Activated CD4-positive, alpha-beta memory T cell treated with anti-CD3 and anti-CD28 coated beads for 36 hours (primary cell): ENCODE data around the gene MYRIP. TPM values are rescaled to one million over a fixed set of nuclear protein-coding genes. Genes with fewer than 3 reads are reported as not detected.
"Not testable (repeated sequence)": the region's sequence is repeated elsewhere in the genome, so short reads cannot be mapped to it uniquely, and the experiment has no call there.

Experiments used
- CTCF ChIA-PET: fragments of 350-600 bp; sonication (Branson Sonifier 250); formaldehyde crosslinking; loops from one replicate; lab custom pipeline; 2021; ENCODE audit warnings: antibody characterized with exemption, inconsistent platforms; lab: Charles Lee
- POLR2A ChIA-PET: fragments of 350-600 bp; sonication (Branson Sonifier 250); formaldehyde crosslinking; loops from one replicate; lab custom pipeline; 2021; ENCODE audit warnings: antibody characterized with exemption; lab: Charles Lee
- DNase-seq: peaks from one replicate; pipeline ENCODE4 v3.0.0-alpha.2; 2020
- H3K27ac Mint-ChIP-seq: one replicate; pipeline ENCODE4 v1.8.0; 2021; ENCODE audit warnings: mixed read lengths
- H3K27me3 Mint-ChIP-seq: one replicate; pipeline ENCODE4 v1.8.0; 2021; ENCODE audit warnings: mixed read lengths
- H3K36me3 Mint-ChIP-seq: one replicate; pipeline ENCODE4 v1.8.0; 2021; ENCODE audit warnings: mixed read lengths
- H3K4me1 Mint-ChIP-seq: one replicate; pipeline ENCODE4 v1.8.0; 2021; ENCODE audit warnings: low read depth, mixed read lengths
- H3K4me3 Mint-ChIP-seq: one replicate; pipeline ENCODE4 v1.8.0; 2021; ENCODE audit warnings: mild to moderate bottlenecking, mixed read lengths
- H3K9me3 Mint-ChIP-seq: one replicate; pipeline ENCODE4 v1.8.0; 2021; ENCODE audit warnings: mixed read lengths
- intact Hi-C: fragments of 100-400 bp; cut with micrococcal nuclease; formaldehyde crosslinking; loops from one replicate; pipeline ENCODE4 v1.15.1; 2023
- total RNA-seq, 2 experiments: library from RNA; stranded (reverse); gene quantifications; one replicate each; pipeline ENCODE4 v1.2.3, GENCODE V29; 2021

MYRIP gene
- not detected for total RNA-seq

GRCh38 chr3:39809181-39809994 lies at the start of gene MYRIP:
MYRIP (plus strand) TSS chr3:39809609; CDS start chr3:39900817, 91,208 bp downstream.
- H3K27ac Mint-ChIP-seq: no peak within 1 kb of the TSS
- POLR2A ChIA-PET: no interaction called here
- no peaks in the 10 kb centered on the region for H3K9me3 Mint-ChIP-seq
- H3K4me3 Mint-ChIP-seq: peak within 1 kb of the TSS; percentile 37
- intact Hi-C loops: no loop called here
- H3K4me1 Mint-ChIP-seq: peaks cover 14% of the 10 kb centered on the region
- no peaks in the 10 kb centered on the region for H3K36me3 Mint-ChIP-seq
- peaks cover 42% of the 10 kb centered on the region for H3K27me3 Mint-ChIP-seq
- CTCF ChIA-PET: interaction anchor here (1.1 kb wide), 1 partner anchor 369 kb away, joined by 3 read pairs; no protein-coding TSS in a partner anchor
- no peak for DNase-seq

DNA sequence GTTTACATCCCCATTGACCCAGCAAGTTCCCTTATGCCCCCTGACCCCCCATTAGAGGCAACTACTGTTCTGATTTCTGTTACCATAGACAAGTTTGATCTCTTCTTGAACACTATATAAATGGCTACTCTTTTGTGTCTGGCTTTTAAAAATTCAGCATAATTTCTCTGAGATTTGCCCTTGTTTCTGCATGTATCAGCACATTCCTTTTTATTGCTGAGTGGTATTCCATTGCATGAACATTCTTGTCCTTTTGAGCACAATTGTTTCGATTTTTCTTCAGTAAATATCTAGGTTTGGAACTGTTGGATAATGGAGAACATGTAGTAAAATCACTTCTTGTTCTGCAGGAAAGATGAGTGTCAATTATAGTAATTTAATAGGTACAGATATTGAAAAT lies 49.1 kb upstream of the MYRIP start:
- ChIA-PET CTCF (no interaction called here), POLR2A (no interaction called here)
- H3K4me3 Mint-ChIP-seq: no peak overlapping the region
- H3K4me1 Mint-ChIP-seq: no peaks in the 10 kb centered on the region
- no peak overlapping the region for H3K27ac Mint-ChIP-seq
- DNase-seq: no peak
- H3K27me3 Mint-ChIP-seq: peaks cover 4% of the 10 kb centered on the region
- intact Hi-C loops: no loop called here
- no peaks in the 10 kb centered on the region for H3K36me3 Mint-ChIP-seq
- H3K9me3 Mint-ChIP-seq: no peaks in the 10 kb centered on the region

GRCh38 chr3:39762537-39763070 lies 46.8 kb upstream of the MYRIP start:
- CTCF ChIA-PET: no interaction called here
- Mint-ChIP-seq H3K27ac (no peak overlapping the region), H3K36me3 (no peaks in the 10 kb centered on the region), H3K27me3 (peaks cover 4% of the 10 kb centered on the region), H3K9me3 (no peaks in the 10 kb centered on the region), H3K4me3 (no peak overlapping the region), H3K4me1 (no peaks in the 10 kb centered on the region)
- intact Hi-C loops: no loop called here
- no peak for DNase-seq
- POLR2A ChIA-PET: no interaction called here

DNA sequence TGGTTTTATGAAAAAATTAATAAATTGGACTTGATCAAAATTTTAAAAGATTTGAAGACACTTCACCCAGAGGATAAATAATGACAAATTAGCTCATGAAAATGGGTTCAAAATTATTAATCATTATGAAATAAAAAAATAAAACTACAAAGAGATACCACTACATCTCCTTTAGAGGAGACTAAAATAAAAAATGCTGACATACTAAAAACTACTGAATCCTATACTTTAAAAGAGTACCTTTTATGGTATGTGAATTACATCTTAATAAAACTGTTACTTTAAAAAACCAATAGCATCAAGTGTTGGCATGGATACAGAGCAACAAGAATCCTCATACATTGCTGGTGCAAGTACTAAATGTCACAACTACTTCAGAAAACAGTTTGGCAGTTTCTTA lies 46.0 kb upstream of the MYRIP start:
- POLR2A ChIA-PET: no interaction called here

DNA sequence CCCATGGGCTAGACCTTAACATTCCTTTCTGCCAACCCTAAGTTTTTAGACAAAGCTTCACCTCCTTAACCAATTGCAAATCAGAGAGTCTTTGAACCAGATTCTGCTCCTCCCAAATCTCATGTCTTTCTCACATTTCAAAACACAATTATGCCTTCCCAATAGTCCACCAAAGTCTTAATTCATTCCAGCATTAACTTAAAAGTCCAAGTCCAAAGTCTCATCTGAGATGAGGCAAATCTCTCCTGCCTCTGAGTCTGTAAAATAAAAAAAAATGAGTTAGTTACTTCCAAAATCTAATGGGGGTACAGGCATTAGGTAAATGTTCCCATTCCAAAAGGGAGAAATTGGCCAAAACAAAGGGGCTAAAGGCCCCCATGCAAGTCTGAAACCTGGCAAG lies 43.8 kb upstream of the MYRIP start:
- Mint-ChIP-seq H3K36me3 (no peaks in the 10 kb centered on the region), H3K27ac (no peak overlapping the region), H3K4me1 (no peaks in the 10 kb centered on the region), H3K9me3 (no peaks in the 10 kb centered on the region), H3K4me3 (no peak overlapping the region), H3K27me3 (peaks cover 1% of the 10 kb centered on the region)
- intact Hi-C loops: no loop called here
- POLR2A ChIA-PET: no interaction called here
- CTCF ChIA-PET: no interaction called here
- DNase-seq: no peak

More for the DNA sequence above, 46.0 kb upstream of the MYRIP start:
- intact Hi-C loops: no loop called here
- Mint-ChIP-seq H3K27me3 (peaks cover 4% of the 10 kb centered on the region), H3K4me3 (no peak overlapping the region), H3K9me3 (no peaks in the 10 kb centered on the region), H3K4me1 (no peaks in the 10 kb centered on the region), H3K27ac (no peak overlapping the region), H3K36me3 (no peaks in the 10 kb centered on the region)
- CTCF ChIA-PET: no interaction called here
- DNase-seq: no peak

- intact Hi-C loops: no loop called here
Measured at GRCh38 chr3:39766433-39766832, 43.0 kb upstream of the MYRIP start.

DNA sequence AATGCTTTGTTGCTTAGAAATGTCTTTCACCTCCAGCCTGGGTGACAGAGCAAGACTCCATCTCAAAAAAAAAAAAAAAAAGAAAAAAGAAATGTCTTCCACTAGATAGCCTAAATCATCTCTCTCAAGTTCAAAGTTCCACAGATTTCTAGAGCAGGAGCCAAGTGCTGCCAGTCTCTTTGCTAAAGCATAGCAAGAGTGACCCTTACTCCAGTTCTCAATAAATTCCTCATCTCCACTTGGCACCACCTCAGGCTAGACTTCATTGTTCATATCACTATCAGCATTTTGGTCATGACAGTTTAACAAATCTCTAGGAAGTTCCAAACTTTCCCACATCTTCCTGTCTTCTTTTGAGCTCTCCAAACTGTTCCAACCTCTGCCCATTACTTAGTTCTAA lies 42.5 kb upstream of the MYRIP start:
- H3K36me3 Mint-ChIP-seq, H3K9me3 Mint-ChIP-seq, H3K27me3 Mint-ChIP-seq, POLR2A ChIA-PET, H3K27ac Mint-ChIP-seq, intact Hi-C loops, H3K4me3 Mint-ChIP-seq, DNase-seq, CTCF ChIA-PET, H3K4me1 Mint-ChIP-seq: not testable (repeated sequence)

More at GRCh38 chr3:39766433-39766832, 43.0 kb upstream of the MYRIP start:
- Mint-ChIP-seq H3K36me3 (no peaks in the 10 kb centered on the region), H3K27me3 (peaks cover 1% of the 10 kb centered on the region), H3K27ac (no peak overlapping the region), H3K9me3 (no peaks in the 10 kb centered on the region), H3K4me3 (no peak overlapping the region), H3K4me1 (no peaks in the 10 kb centered on the region)
- CTCF ChIA-PET: no interaction called here
- no peak for DNase-seq
- POLR2A ChIA-PET: no interaction called here

- H3K27ac Mint-ChIP-seq, H3K27me3 Mint-ChIP-seq, intact Hi-C loops, H3K4me3 Mint-ChIP-seq, H3K9me3 Mint-ChIP-seq, DNase-seq, POLR2A ChIA-PET, H3K4me1 Mint-ChIP-seq, H3K36me3 Mint-ChIP-seq, CTCF ChIA-PET: not testable (repeated sequence)
Measured at GRCh38 chr3:39778168-39778567, 31.2 kb upstream of the MYRIP start.

GRCh38 chr3:39779511-39780230 lies 29.7 kb upstream of the MYRIP start:
- peaks cover 6% of the 10 kb centered on the region for H3K9me3 Mint-ChIP-seq
- H3K4me1 Mint-ChIP-seq: no peaks in the 10 kb centered on the region
- intact Hi-C loops: no loop called here
- no peak for DNase-seq
- no peak overlapping the region for H3K4me3 Mint-ChIP-seq
- ChIA-PET CTCF (no interaction called here), POLR2A (no interaction called here)
- no peak overlapping the region for H3K27ac Mint-ChIP-seq
- no peaks in the 10 kb centered on the region for H3K36me3 Mint-ChIP-seq
- H3K27me3 Mint-ChIP-seq: no peaks in the 10 kb centered on the region

GRCh38 chr3:39780352-39780751 lies 29.1 kb upstream of the MYRIP start:
- no peak overlapping the region for H3K4me3 Mint-ChIP-seq
- H3K36me3 Mint-ChIP-seq: no peaks in the 10 kb centered on the region
- peaks cover 6% of the 10 kb centered on the region for H3K9me3 Mint-ChIP-seq
- no peaks in the 10 kb centered on the region for H3K27me3 Mint-ChIP-seq
- intact Hi-C loops: no loop called here
- ChIA-PET POLR2A (no interaction called here), CTCF (no interaction called here)
- H3K4me1 Mint-ChIP-seq: no peaks in the 10 kb centered on the region
- H3K27ac Mint-ChIP-seq: no peak overlapping the region
- no peak for DNase-seq

DNA sequence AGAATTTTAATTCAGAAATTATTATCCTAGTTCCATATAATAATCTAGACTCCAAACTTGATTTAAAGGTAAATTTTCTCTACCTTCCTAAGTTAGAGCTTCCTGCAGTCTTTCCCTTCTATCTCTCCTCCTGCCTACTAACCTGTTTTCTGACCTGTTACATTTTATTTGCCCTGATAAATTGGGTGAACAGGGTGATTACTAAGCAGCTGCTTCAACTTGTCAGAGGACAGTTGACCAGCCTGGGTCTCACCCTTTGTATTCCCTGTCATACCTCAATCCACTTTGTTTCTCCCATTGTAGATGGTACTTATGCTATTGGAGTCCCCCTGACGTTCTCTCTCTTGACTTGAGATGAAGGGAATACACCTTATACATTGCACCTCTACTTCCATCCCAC lies 28.4 kb upstream of the MYRIP start:
- ChIA-PET POLR2A (no interaction called here), CTCF (no interaction called here)
- Mint-ChIP-seq H3K9me3 (peaks cover 6% of the 10 kb centered on the region), H3K27ac (no peak overlapping the region), H3K36me3 (no peaks in the 10 kb centered on the region), H3K4me3 (no peak overlapping the region), H3K27me3 (no peaks in the 10 kb centered on the region), H3K4me1 (no peaks in the 10 kb centered on the region)
- DNase-seq: no peak
- intact Hi-C loops: no loop called here

- Mint-ChIP-seq H3K4me1 (no peaks in the 10 kb centered on the region), H3K4me3 (no peak overlapping the region), H3K27me3 (no peaks in the 10 kb centered on the region), H3K27ac (no peak overlapping the region), H3K36me3 (no peaks in the 10 kb centered on the region), H3K9me3 (peaks cover 6% of the 10 kb centered on the region)
- no peak for DNase-seq
- ChIA-PET CTCF (no interaction called here), POLR2A (no interaction called here)
- intact Hi-C loops: no loop called here
Measured at GRCh38 chr3:39781632-39782031, 27.8 kb upstream of the MYRIP start.
